SJCRH30 (cell line): ENCODE results near the gene ADARB2. TPM values are rescaled to one million over a fixed set of nuclear protein-coding genes. Genes with fewer than 3 reads are reported as not detected.
A peak's percentile ranks its signal among the peaks of the same experiment; 100 is the strongest.
"Not testable (repeated sequence)": the region's sequence is repeated elsewhere in the genome, so short reads cannot be mapped to it uniquely, and the experiment has no call there.

Source experiments
- DNase-seq, 2 experiments: peaks; one replicate each; pipeline ENCODE4 v3.0.0-alpha.2; 2015 to 2020
- H3K27ac ChIP-seq: fragments of 250-450 bp; sonication (Bioruptor Pico); 2 replicates; pipeline ENCODE4 v1.5.1; 2020; ENCODE audit warnings: mild to moderate bottlenecking, moderate library complexity
- H3K27me3 ChIP-seq: fragments of 250-450 bp; sonication (Bioruptor Pico); 2 replicates; pipeline ENCODE4 v1.5.1; 2020; ENCODE audit warnings: mild to moderate bottlenecking, moderate library complexity
- H3K36me3 ChIP-seq: fragments of 250-450 bp; sonication (Bioruptor Pico); 2 replicates; pipeline ENCODE4 v1.5.1; 2020; ENCODE audit warnings: mild to moderate bottlenecking, moderate library complexity
- H3K4me1 ChIP-seq: fragments of 250-450 bp; sonication (Bioruptor Pico); 2 replicates; pipeline ENCODE4 v1.5.1; 2020; ENCODE audit warnings: mild to moderate bottlenecking, moderate library complexity
- H3K4me3 ChIP-seq: fragments of 250-450 bp; sonication (Bioruptor Pico); 2 replicates; pipeline ENCODE4 v1.5.1; 2020; ENCODE audit warnings: mild to moderate bottlenecking, moderate library complexity
- H3K9me3 ChIP-seq: fragments of 250-450 bp; sonication (Bioruptor Pico); replicated peaks from 2 replicates; pipeline ENCODE4 v1.5.1; 2020; ENCODE audit warnings: mild to moderate bottlenecking, moderate library complexity
- total RNA-seq: library from RNA; depleted of rRNA; stranded (reverse); fragments of >200 nt; shearing (Covaris generic); gene quantifications from 2 replicates; pipeline ENCODE4 v1.2.3, GENCODE V29; 2014

Gene ADARB2
- total RNA-seq, 1 experiment from 2014 or later, result not detected

GRCh38 chr10:1264001-1264400 is 473.3 kb downstream of the ADARB2 start:
- Histone ChIP-seq H3K27me3 (no peaks in the 10 kb centered on the region), H3K36me3 (no peaks in the 10 kb centered on the region), H3K4me3 (no peak overlapping the region), H3K9me3 (no peaks in the 10 kb centered on the region), H3K4me1 (no peaks in the 10 kb centered on the region), H3K27ac (no peak overlapping the region)
- no peak for DNase-seq

GRCh38 chr10:1257274-1257673 is 480.1 kb downstream of the ADARB2 start:
- H3K4me3 ChIP-seq, result no peak overlapping the region
- no peak overlapping the region for H3K27ac ChIP-seq
- no peaks in the 10 kb centered on the region for H3K27me3 ChIP-seq
- no peaks in the 10 kb centered on the region for H3K9me3 ChIP-seq
- no peaks in the 10 kb centered on the region for H3K4me1 ChIP-seq
- DNase-seq, result no peak
- H3K36me3 ChIP-seq, result no peaks in the 10 kb centered on the region

DNA sequence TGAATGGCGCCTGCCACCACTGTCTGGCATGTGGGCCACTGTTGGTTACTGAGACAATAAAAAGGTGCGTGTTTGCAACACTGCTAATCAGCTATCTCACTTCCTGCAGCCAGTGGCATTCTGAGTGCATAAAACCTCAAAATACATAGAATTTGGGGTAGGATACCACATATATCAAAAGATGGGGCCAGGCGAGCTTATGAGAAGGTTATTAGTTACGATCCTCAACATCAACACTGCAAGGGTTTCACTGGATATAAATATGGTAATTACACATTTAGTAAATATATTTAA is 480.9 kb downstream of the ADARB2 start:
- Histone ChIP-seq H3K36me3 (no peaks in the 10 kb centered on the region), H3K27me3 (no peaks in the 10 kb centered on the region), H3K4me1 (no peaks in the 10 kb centered on the region), H3K9me3 (no peaks in the 10 kb centered on the region), H3K27ac (no peak overlapping the region), H3K4me3 (no peak overlapping the region)
- no peak for DNase-seq

DNA sequence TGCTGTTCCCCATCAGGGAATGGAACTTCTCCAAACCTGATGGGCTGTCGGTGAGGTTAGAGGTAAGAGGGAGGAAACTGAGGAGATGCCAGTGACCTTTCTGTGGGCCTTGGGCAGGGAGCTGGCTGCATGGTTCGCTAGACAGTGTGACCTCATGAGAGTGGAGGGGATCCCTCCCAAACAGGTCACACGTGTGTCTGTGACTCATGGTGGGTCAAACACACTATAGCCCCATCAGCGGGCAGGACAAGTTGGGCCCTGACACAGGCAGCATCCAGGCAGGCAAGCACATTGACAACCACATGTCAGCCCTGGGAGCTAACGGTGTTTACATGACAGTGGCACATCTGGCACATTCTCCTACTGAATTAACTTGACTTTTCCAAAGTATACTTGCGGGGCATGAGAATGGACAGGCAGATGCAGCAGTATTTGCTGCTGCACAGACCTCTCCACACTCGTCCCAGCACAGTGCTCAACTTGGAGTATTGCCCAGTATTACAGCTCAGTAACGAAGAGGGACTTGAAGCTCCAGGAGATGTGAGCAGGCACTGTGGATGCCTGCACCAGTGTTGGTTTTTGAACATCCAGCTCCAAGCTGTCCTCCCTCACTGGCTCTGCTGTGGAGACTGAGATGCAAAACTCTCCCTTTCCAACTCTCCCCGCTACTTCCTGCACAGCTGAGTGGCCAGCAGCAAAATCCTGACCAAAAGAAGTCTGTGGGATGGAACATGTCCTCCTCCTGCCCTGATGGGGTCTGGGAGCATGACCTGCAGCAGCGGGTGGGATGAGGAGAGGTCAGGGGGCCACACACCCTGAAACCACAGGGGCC is 481.5 kb downstream of the ADARB2 start:
- Histone ChIP-seq H3K4me1 (no peaks in the 10 kb centered on the region), H3K36me3 (no peaks in the 10 kb centered on the region)
- no peak for DNase-seq

DNA sequence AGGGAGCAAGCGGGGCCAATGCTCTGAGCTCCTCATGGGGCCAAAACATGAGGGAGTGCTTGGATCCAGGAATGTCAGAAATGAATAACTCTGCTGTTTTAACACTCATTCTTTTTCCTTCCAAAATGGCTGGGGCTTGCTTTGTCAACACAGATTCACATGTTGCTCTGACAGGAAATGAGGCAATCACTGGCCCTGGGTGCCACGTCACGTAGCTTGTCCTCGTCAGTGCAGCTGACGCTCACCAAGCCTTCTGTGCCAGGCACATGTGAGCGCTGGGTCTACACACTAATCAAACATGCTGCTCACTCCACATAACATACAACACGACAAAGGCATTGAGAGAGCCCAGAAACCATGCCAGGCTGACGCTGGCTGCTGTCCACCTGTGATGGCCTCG is 482.2 kb downstream of the ADARB2 start:
- Histone ChIP-seq H3K4me3 (no peak overlapping the region), H3K27me3 (no peaks in the 10 kb centered on the region), H3K27ac (no peak overlapping the region), H3K36me3 (no peaks in the 10 kb centered on the region), H3K9me3 (no peaks in the 10 kb centered on the region), H3K4me1 (no peaks in the 10 kb centered on the region)
- DNase-seq, result no peak

More for the DNA sequence above, 481.5 kb downstream of the ADARB2 start:
- no peak overlapping the region for H3K4me3 ChIP-seq
- H3K27ac ChIP-seq, result no peak overlapping the region
- no peaks in the 10 kb centered on the region for H3K9me3 ChIP-seq
- no peaks in the 10 kb centered on the region for H3K27me3 ChIP-seq

GRCh38 chr10:1253523-1254353 is 483.6 kb downstream of the ADARB2 start:
- no peaks in the 10 kb centered on the region for H3K4me1 ChIP-seq
- H3K36me3 ChIP-seq, result no peaks in the 10 kb centered on the region
- H3K9me3 ChIP-seq, result no peaks in the 10 kb centered on the region
- no peak overlapping the region for H3K27ac ChIP-seq
- H3K4me3 ChIP-seq, result no peak overlapping the region
- DNase-seq, result no peak
- no peaks in the 10 kb centered on the region for H3K27me3 ChIP-seq

- no peak for DNase-seq
- no peaks in the 10 kb centered on the region for H3K27me3 ChIP-seq
- H3K9me3 ChIP-seq, result no peaks in the 10 kb centered on the region
These were observed 485.6 kb downstream of the ADARB2 start for GRCh38 chr10:1251769-1252168.

DNA sequence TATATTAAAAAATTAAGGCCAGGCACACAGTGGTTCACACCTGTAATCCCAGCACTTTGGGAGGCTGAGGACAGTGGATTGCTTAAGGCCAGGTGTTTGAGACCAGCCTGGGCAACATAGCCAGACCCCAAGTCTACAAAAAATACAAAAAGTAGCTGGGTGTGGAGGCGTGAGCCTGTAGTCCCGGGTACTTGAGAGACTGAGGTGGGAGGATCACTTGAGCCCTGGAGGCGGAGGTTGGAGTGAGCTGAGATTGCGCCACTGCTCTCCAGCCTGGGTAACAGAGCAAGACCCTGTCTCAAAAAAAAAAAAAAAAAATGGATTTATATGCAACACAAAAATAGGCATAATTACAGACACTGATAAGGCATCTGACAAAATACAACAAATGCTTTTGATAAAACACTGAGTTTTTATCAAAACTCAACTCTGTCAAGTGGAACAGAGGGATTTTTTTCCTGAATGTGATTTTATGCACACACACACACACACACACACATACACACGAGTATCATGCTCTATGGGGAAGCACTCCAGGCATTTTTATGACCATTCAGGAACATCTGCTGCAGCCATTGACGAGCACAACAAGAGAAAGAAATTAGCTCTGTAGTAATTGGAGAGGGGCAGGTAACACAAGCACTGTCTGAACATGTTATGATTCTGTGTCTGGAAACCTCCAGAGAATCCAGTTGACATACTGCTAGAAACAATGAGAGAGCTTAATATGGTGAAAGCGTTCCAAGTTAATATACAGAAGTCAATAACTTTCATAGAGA is 488.0 kb downstream of the ADARB2 start:
- Histone ChIP-seq H3K4me3 (no peak overlapping the region), H3K9me3 (no peaks in the 10 kb centered on the region), H3K36me3 (no peaks in the 10 kb centered on the region), H3K27ac (no peak overlapping the region), H3K4me1 (no peaks in the 10 kb centered on the region), H3K27me3 (no peaks in the 10 kb centered on the region)
- DNase-seq, result no peak

More at GRCh38 chr10:1251769-1252168, 485.6 kb downstream of the ADARB2 start:
- Histone ChIP-seq H3K27ac (no peak overlapping the region), H3K36me3 (no peaks in the 10 kb centered on the region), H3K4me3 (no peak overlapping the region), H3K4me1 (no peaks in the 10 kb centered on the region)

DNA sequence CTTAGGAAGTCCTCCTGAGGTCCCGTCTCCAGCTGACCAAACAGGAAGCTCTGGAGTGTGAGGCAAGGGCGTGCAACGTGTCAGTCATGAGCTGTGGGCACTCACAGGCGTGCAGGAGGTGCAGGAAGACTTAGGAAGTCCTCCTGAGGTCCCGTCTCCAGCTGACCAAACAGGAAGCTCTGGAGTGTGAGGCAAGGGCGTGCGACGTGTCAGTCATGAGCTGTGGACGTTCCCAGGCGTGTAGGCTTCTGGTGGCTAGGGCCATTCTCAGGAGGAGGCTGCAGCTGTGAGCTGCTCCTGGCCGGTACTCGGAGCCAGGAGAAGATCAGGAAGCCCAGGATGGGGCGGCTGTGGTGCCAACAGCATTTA is 489.1 kb downstream of the ADARB2 start:
- H3K36me3 ChIP-seq, H3K4me3 ChIP-seq, H3K27me3 ChIP-seq, DNase-seq, H3K4me1 ChIP-seq, H3K9me3 ChIP-seq, H3K27ac ChIP-seq: not testable (repeated sequence)

GRCh38 chr10:1247598-1248261 is 489.6 kb downstream of the ADARB2 start:
- no peaks in the 10 kb centered on the region for H3K36me3 ChIP-seq
- no peaks in the 10 kb centered on the region for H3K27me3 ChIP-seq
- H3K9me3 ChIP-seq, result no peaks in the 10 kb centered on the region
- no peak for DNase-seq
- no peaks in the 10 kb centered on the region for H3K4me1 ChIP-seq
- no peak overlapping the region for H3K27ac ChIP-seq
- no peak overlapping the region for H3K4me3 ChIP-seq

- no peak overlapping the region for H3K27ac ChIP-seq
- no peaks in the 10 kb centered on the region for H3K36me3 ChIP-seq
- no peaks in the 10 kb centered on the region for H3K27me3 ChIP-seq
- no peaks in the 10 kb centered on the region for H3K9me3 ChIP-seq
- DNase-seq, result no peak
- no peaks in the 10 kb centered on the region for H3K4me1 ChIP-seq
- no peak overlapping the region for H3K4me3 ChIP-seq
These were observed 492.8 kb downstream of the ADARB2 start for GRCh38 chr10:1244493-1244892.

GRCh38 chr10:1243486-1244234 is 493.7 kb downstream of the ADARB2 start:
- H3K27me3 ChIP-seq, result no peaks in the 10 kb centered on the region
- peak; percentile 13 for DNase-seq
- no peaks in the 10 kb centered on the region for H3K9me3 ChIP-seq
- no peaks in the 10 kb centered on the region for H3K4me1 ChIP-seq
- no peak overlapping the region for H3K27ac ChIP-seq
- H3K36me3 ChIP-seq, result no peaks in the 10 kb centered on the region
- H3K4me3 ChIP-seq, result no peak overlapping the region

GRCh38 chr10:1242975-1243374 is 494.4 kb downstream of the ADARB2 start:
- no peak overlapping the region for H3K4me3 ChIP-seq
- H3K9me3 ChIP-seq, result no peaks in the 10 kb centered on the region
- no peak overlapping the region for H3K27ac ChIP-seq
- no peak for DNase-seq
- no peaks in the 10 kb centered on the region for H3K4me1 ChIP-seq
- H3K36me3 ChIP-seq, result no peaks in the 10 kb centered on the region
- no peaks in the 10 kb centered on the region for H3K27me3 ChIP-seq
